Naive thymus-derived CD4-positive, alpha-beta T cell (primary cell): ENCODE data around the gene CLNK. TPM values are rescaled to one million over a fixed set of nuclear protein-coding genes. Genes with fewer than 3 reads are reported as not detected.
A peak's percentile ranks its signal among the peaks of the same experiment; 100 is the strongest.

Experiments used
- ATAC-seq: fragments of 150-1000 bp; cut with Tn5 transposase; 2 replicates; pipeline ENCODE4 v1.10.0; 2021; ENCODE audit warnings: mild to moderate bottlenecking, moderate library complexity
- CTCF ChIA-PET: fragments of 350-600 bp; sonication (Branson Sonifier 250); formaldehyde crosslinking; loops from one replicate; lab custom pipeline; 2021; ENCODE audit warnings: antibody characterized with exemption; lab: Charles Lee
- POLR2A ChIA-PET: fragments of 350-600 bp; sonication (Branson Sonifier 250); formaldehyde crosslinking; loops from one replicate; lab custom pipeline; 2021; ENCODE audit warnings: antibody characterized with exemption, inconsistent platforms; lab: Charles Lee
- DNase-seq, 9 donors: peaks; one replicate each; pipeline versions ENCODE4 v3.0.0 to v3.0.0-alpha.2; 2020 to 2022; ENCODE audit warnings: mixed read lengths in 1 of 9
- H3K27ac ChIP-seq: one replicate; pipeline ENCODE4 v1.7.0; 2013; ENCODE audit warnings: mild to moderate bottlenecking, low read depth, low read length, moderate library complexity
- H3K27me3 ChIP-seq, 2 donors: one replicate each; pipeline ENCODE4 v1.7.0; 2013; ENCODE audit warnings: low read length in 2 of 2, mild to moderate bottlenecking in 2 of 2, moderate library complexity in 2 of 2; ENCODE audit not compliant: control insufficient read depth in 2 of 2, insufficient read depth in 2 of 2
- H3K36me3 ChIP-seq, 3 experiments: 1 replicate in 2 of 3; 2 replicates in 1 of 3; pipeline ENCODE4 v1.7.0; 2013; ENCODE audit warnings: low read length in 3 of 3, mild to moderate bottlenecking in 3 of 3, moderate library complexity in 1 of 3; ENCODE audit not compliant: insufficient read depth in 3 of 3, control insufficient read depth in 2 of 3
- H3K4me1 ChIP-seq, 2 donors: one replicate each; pipeline ENCODE4 v1.7.0; 2013; ENCODE audit warnings: low read length in 2 of 2, mild to moderate bottlenecking in 2 of 2, moderate library complexity in 1 of 2; ENCODE audit not compliant: control insufficient read depth in 2 of 2, insufficient read depth in 2 of 2
- H3K4me3 ChIP-seq: 2 replicates; pipeline ENCODE4 v1.7.0; 2013; ENCODE audit warnings: mild to moderate bottlenecking, low read length
- H3K9me3 ChIP-seq, 3 experiments: 1 replicate in 2 of 3; 2 replicates in 1 of 3; pipeline ENCODE4 v1.7.0; 2013; ENCODE audit warnings: low read length in 3 of 3; ENCODE audit not compliant: control insufficient read depth in 2 of 3
- H3K27ac Mint-ChIP-seq, 9 donors: one replicate each; pipeline ENCODE4 v1.8.0; 2020 to 2022; ENCODE audit warnings: mixed read lengths in 9 of 9, mild to moderate bottlenecking in 8 of 9, moderate library complexity in 5 of 9, inconsistent platforms in 2 of 9
- H3K27me3 Mint-ChIP-seq, 5 donors: one replicate each; pipeline ENCODE4 v1.8.0; 2021 to 2022; ENCODE audit warnings: mixed read lengths in 5 of 5, mild to moderate bottlenecking in 1 of 5
- H3K36me3 Mint-ChIP-seq, 5 donors: one replicate each; pipeline ENCODE4 v1.8.0; 2020 to 2022; ENCODE audit warnings: mixed read lengths in 5 of 5, mild to moderate bottlenecking in 3 of 5, inconsistent platforms in 1 of 5
- H3K4me1 Mint-ChIP-seq, 7 donors: one replicate each; pipeline ENCODE4 v1.8.0; 2020 to 2022; ENCODE audit warnings: mixed read lengths in 7 of 7, mild to moderate bottlenecking in 3 of 7, inconsistent platforms in 1 of 7
- H3K4me3 Mint-ChIP-seq, 10 donors: one replicate each; pipeline ENCODE4 v1.8.0; 2020 to 2022; ENCODE audit warnings: mild to moderate bottlenecking in 10 of 10, mixed read lengths in 10 of 10, moderate library complexity in 6 of 10, inconsistent platforms in 2 of 10
- H3K9me3 Mint-ChIP-seq, 11 donors: one replicate each; pipeline ENCODE4 v1.8.0; 2020 to 2022; ENCODE audit warnings: mixed read lengths in 11 of 11, mild to moderate bottlenecking in 4 of 11, inconsistent platforms in 1 of 11, moderate library complexity in 1 of 11
- intact Hi-C, 2 donors: fragments of 100-400 bp; cut with micrococcal nuclease; formaldehyde crosslinking; loops; one replicate each; pipeline ENCODE4 v1.15.1; 2023
- polyA plus RNA-seq, 2 donors: library from polyadenylated mRNA; unstranded; fragments of 300-500 nt; fragmentation: Illumina TruSeq; gene quantifications; one replicate each; pipeline ENCODE4 v1.2.3, GENCODE V29; 2021
- total RNA-seq, 6 experiments: library from RNA in 5 of 6; stranded (reverse) in 5 of 6; gene quantifications; 1 replicate in 5 of 6; 2 replicates in 1 of 6; pipeline ENCODE4 v1.2.3 and lab custom pipeline; 2021 to 2026

CLNK gene
- total and polyA plus RNA-seq, 7 experiments from 2014 or later = 0.13 to 0.66 (median 0.22) TPM; not detected in 4

- peaks cover 0 to 14% (median 0%) of the 10 kb centered on the region in 5 donors for H3K36me3 Mint-ChIP-seq
- H3K27me3 Mint-ChIP-seq = no peaks in the 10 kb centered on the region
- intact Hi-C loops = loop anchor here (1.0 to 10.0 kb wide), 10 partner anchors 14 to 801 kb away; partner anchors contain the start of gene WDR1 (in 1 of the 2)
- ChIA-PET CTCF (interaction anchor here (0.7 kb wide), 1 partner anchor 1074 kb away, joined by 6 read pairs; no protein-coding TSS in a partner anchor), POLR2A (interaction anchor here (0.6 kb wide), 1 partner anchor 34 kb away, joined by 5 read pairs; no protein-coding TSS in a partner anchor)
- Histone ChIP-seq H3K27ac (peak overlapping the region; percentile 74), H3K27me3 (no peaks in the 10 kb centered on the region), H3K4me3 (no peak overlapping the region), H3K4me1 (peaks cover 0 to 27% of the 10 kb centered on the region in 2 donors), H3K9me3 (no peaks in the 10 kb centered on the region), H3K36me3 (no peaks in the 10 kb centered on the region)
- H3K4me1 Mint-ChIP-seq = peaks cover 3 to 42% (median 29%) of the 10 kb centered on the region in 7 donors
- H3K4me3 Mint-ChIP-seq = peak overlapping the region in 8 of 10 donors; percentile 27 to 67 (median 43)
- ATAC-seq = peak; percentile 34
- H3K27ac Mint-ChIP-seq = peak overlapping the region; percentile 81 to 94 (median 89)
- peak in 1 of 9 donors; percentile 41 for DNase-seq
- H3K9me3 Mint-ChIP-seq = peaks cover 0 to 10% (median 3%) of the 10 kb centered on the region in 11 donors
Measured at GRCh38 chr4:10671799-10672198, 12.8 kb downstream of the CLNK start.

GRCh38 chr4:10671366-10671765 lies 13.2 kb downstream of the CLNK start:
- Mint-ChIP-seq H3K36me3 (peaks cover 0 to 14% (median 0%) of the 10 kb centered on the region in 5 donors), H3K4me1 (peaks cover 3 to 42% (median 29%) of the 10 kb centered on the region in 7 donors), H3K27ac (peak overlapping the region; percentile 81 to 94 (median 89)), H3K27me3 (no peaks in the 10 kb centered on the region), H3K9me3 (peaks cover 0 to 9% (median 1%) of the 10 kb centered on the region in 11 donors), H3K4me3 (peak overlapping the region in 8 of 10 donors; percentile 27 to 67 (median 43))
- Histone ChIP-seq H3K9me3 (no peaks in the 10 kb centered on the region), H3K4me3 (no peak overlapping the region), H3K4me1 (peaks cover 0 to 27% of the 10 kb centered on the region in 2 donors), H3K27me3 (no peaks in the 10 kb centered on the region), H3K36me3 (no peaks in the 10 kb centered on the region), H3K27ac (peak overlapping the region; percentile 74)
- ChIA-PET CTCF (interaction anchor here (0.7 kb wide), 1 partner anchor 1075 kb away, joined by 6 read pairs; no protein-coding TSS in a partner anchor), POLR2A (interaction anchor here (0.6 kb wide), 2 partner anchors 34 to 809 kb away, joined by 3 to 5 read pairs; no protein-coding TSS in a partner anchor)
- ATAC-seq (peak; percentile 95), DNase-seq (peak in 8 of 9 donors; percentile 28 to 89 (median 80))
- intact Hi-C loops = loop anchor here (1.0 to 10.0 kb wide), 9 partner anchors 14 to 801 kb away; partner anchors contain the start of gene WDR1 (in 1 of the 2)

- Mint-ChIP-seq H3K4me3 (peak overlapping the region in 1 of 10 donors; percentile 56), H3K27me3 (no peaks in the 10 kb centered on the region), H3K4me1 (peaks cover 3 to 37% (median 29%) of the 10 kb centered on the region in 7 donors), H3K36me3 (peaks cover 0 to 10% (median 0%) of the 10 kb centered on the region in 5 donors), H3K9me3 (peaks cover 0 to 5% (median 0%) of the 10 kb centered on the region in 11 donors), H3K27ac (peak overlapping the region in 6 of 9 donors; percentile 32 to 93 (median 61))
- Histone ChIP-seq H3K4me3 (no peak overlapping the region), H3K36me3 (no peaks in the 10 kb centered on the region), H3K27me3 (no peaks in the 10 kb centered on the region), H3K4me1 (peaks cover 0 to 27% of the 10 kb centered on the region in 2 donors), H3K9me3 (no peaks in the 10 kb centered on the region), H3K27ac (no peak overlapping the region)
- ATAC-seq (no peak), DNase-seq (no peak)
- intact Hi-C loops = loop anchor here (2.0 to 10.0 kb wide), 7 partner anchors 14 to 802 kb away; partner anchors contain the start of gene WDR1 (in 1 of the 2)
- POLR2A ChIA-PET = no interaction called here
- CTCF ChIA-PET = interaction anchor here (0.5 kb wide), 1 partner anchor 38 kb away, joined by 3 read pairs; no protein-coding TSS in a partner anchor
Measured at GRCh38 chr4:10670321-10670720, 14.2 kb downstream of the CLNK start.

GRCh38 chr4:10667701-10668326 lies 16.8 kb downstream of the CLNK start:
- ATAC-seq (no peak), DNase-seq (no peak)
- Mint-ChIP-seq H3K36me3 (no peaks in the 10 kb centered on the region), H3K4me1 (peaks cover 0 to 30% (median 22%) of the 10 kb centered on the region in 7 donors), H3K9me3 (peaks cover 0 to 3% (median 0%) of the 10 kb centered on the region in 11 donors), H3K27ac (no peak overlapping the region), H3K4me3 (no peak overlapping the region), H3K27me3 (peaks cover 0 to 4% (median 0%) of the 10 kb centered on the region in 5 donors)
- CTCF ChIA-PET = no interaction called here
- Histone ChIP-seq H3K4me3 (no peak overlapping the region), H3K27ac (no peak overlapping the region), H3K4me1 (peaks cover 0 to 26% of the 10 kb centered on the region in 2 donors), H3K27me3 (no peaks in the 10 kb centered on the region), H3K9me3 (no peaks in the 10 kb centered on the region), H3K36me3 (no peaks in the 10 kb centered on the region)
- POLR2A ChIA-PET = no interaction called here
- intact Hi-C loops = no loop called here

- no peak overlapping the region for H3K4me3 ChIP-seq
- no peak for ATAC-seq
- ChIA-PET CTCF (no interaction called here), POLR2A (no interaction called here)
- no peak for DNase-seq
- Mint-ChIP-seq H3K4me1 (peaks cover 0 to 18% (median 10%) of the 10 kb centered on the region in 7 donors), H3K9me3 (peaks cover 0 to 3% (median 0%) of the 10 kb centered on the region in 11 donors), H3K27ac (no peak overlapping the region), H3K4me3 (no peak overlapping the region), H3K27me3 (peaks cover 0 to 4% (median 0%) of the 10 kb centered on the region in 5 donors), H3K36me3 (no peaks in the 10 kb centered on the region)
- no peaks in the 10 kb centered on the region for H3K27me3 ChIP-seq
- H3K27ac ChIP-seq = no peak overlapping the region
- H3K9me3 ChIP-seq = no peaks in the 10 kb centered on the region
- peaks cover 0 to 14% of the 10 kb centered on the region in 2 donors for H3K4me1 ChIP-seq
- intact Hi-C loops = no loop called here
- H3K36me3 ChIP-seq = no peaks in the 10 kb centered on the region
Measured at GRCh38 chr4:10666616-10667015, 18.0 kb downstream of the CLNK start.

GRCh38 chr4:10664408-10664807 lies 20.2 kb downstream of the CLNK start:
- no peak overlapping the region for H3K4me3 Mint-ChIP-seq

More at GRCh38 chr4:10664408-10664807, 20.2 kb downstream of the CLNK start:
- H3K9me3 ChIP-seq = no peaks in the 10 kb centered on the region
- CTCF ChIA-PET = no interaction called here
- no peaks in the 10 kb centered on the region for H3K36me3 ChIP-seq
- Mint-ChIP-seq H3K4me1 (peaks cover 0 to 8% (median 0%) of the 10 kb centered on the region in 7 donors), H3K27me3 (peaks cover 0 to 4% (median 0%) of the 10 kb centered on the region in 5 donors), H3K36me3 (peaks cover 0 to under 1% (median 0%) of the 10 kb centered on the region in 5 donors), H3K27ac (no peak overlapping the region), H3K9me3 (peaks cover 0 to 3% (median 0%) of the 10 kb centered on the region in 11 donors)
- intact Hi-C loops = no loop called here
- no peaks in the 10 kb centered on the region for H3K4me1 ChIP-seq
- H3K27ac ChIP-seq = no peak overlapping the region
- DNase-seq (no peak), ATAC-seq (peak; percentile 8)
- POLR2A ChIA-PET = no interaction called here
- no peak overlapping the region for H3K4me3 ChIP-seq
- no peaks in the 10 kb centered on the region for H3K27me3 ChIP-seq
